GM12874 (cell line): ENCODE measurements around the gene CSNK1E.

ENCODE experiments used
- CTCF ChIP-seq: IDR thresholded peaks from 2 replicates; pipeline ENCODE4 v1.5.1; 2011; ENCODE audit warnings: low read depth, mild to moderate bottlenecking, control low read depth, low read length, moderate library complexity; ENCODE audit not compliant: insufficient read depth

Gene CSNK1E

DNA sequence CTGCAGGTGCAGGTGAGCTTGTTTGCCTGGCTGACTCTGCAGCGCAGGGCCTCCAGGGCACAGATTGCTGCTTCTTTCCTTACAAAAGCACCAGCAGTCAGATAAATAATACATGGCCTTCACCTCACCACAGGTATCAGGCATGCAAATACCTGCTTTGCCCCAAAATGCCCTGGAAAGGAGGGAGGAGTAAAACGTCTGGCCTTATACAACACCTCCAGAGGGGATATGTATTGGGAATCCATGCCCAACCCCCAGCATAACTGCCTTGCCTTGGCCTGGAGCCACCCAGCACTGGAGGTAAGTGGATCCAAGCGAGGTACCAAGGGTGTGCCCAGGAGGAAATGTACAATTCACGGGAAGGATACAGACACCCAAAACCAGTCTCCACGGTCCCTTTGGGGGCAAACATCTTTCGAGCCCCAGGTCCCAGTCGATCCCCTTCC lies 45.3 kb downstream of the CSNK1E start:
- no peak for TF ChIP-seq CTCF

DNA sequence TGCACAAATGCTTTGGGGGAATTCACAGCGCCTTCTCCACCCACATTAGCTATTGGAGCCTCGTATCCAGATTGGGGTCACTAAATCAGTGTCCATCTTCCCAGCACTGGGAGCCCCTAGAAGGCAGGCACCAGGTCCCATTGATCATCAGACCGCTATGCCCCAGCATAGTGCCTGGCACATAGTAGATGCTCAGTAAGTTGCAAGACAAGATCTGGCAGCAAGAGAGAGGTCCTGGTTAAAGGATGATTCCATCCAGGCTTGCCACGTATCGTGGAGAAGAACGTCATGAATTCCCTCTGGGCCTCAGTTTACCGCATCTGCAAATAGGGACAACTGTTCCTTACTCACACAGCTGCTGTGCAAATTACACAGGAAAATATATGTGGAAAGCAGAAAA lies 46.1 kb downstream of the CSNK1E start:
- no peak for TF ChIP-seq CTCF

- TF ChIP-seq CTCF, result no peak
Measured at GRCh38 chr22:38270091-38270992, 46.9 kb downstream of the CSNK1E start.

DNA sequence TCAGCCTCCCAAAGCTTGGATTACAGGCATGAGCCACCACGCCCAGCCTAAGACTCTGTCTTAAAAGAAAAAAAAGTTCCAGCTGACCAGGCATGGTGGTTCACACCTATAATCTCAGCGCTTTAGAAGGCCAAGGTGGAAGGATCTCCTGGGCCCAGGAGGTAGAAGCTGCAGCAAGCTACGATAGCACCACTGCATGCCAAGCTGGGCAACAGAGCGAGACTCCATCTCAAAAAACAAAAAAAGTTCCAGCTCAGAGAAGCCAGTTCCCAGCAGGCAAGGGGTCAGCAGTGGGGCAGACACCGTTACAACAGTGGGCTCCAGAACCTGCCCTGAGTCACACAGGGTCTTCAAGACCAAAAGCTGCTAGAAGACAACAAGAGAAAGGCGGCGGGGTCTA lies 47.8 kb downstream of the CSNK1E start:
- TF ChIP-seq CTCF, result no peak

- TF ChIP-seq CTCF, result no peak
Measured at GRCh38 chr22:38267086-38267485, 50.1 kb downstream of the CSNK1E start.

- no peak for TF ChIP-seq CTCF
Measured at GRCh38 chr22:38266120-38266519, 51.1 kb downstream of the CSNK1E start.

GRCh38 chr22:38264322-38264843 lies 52.9 kb downstream of the CSNK1E start:
- TF ChIP-seq CTCF, result no peak
